Measurements from ENCODE around the gene GATB.
A peak's percentile ranks its signal among the peaks of the same experiment; 100 is the strongest.
"Not testable (repeated sequence)": the region's sequence is repeated elsewhere in the genome, so short reads cannot be mapped to it uniquely, and the experiment has no call there.

GATB gene

GRCh38 chr4:151784706-151785105, 23.9 kb upstream of the GATB start:
- no peak for DNase-seq

GRCh38 chr4:151783867-151784266, 23.1 kb upstream of the GATB start:
- DNase-seq, result no peak

GRCh38 chr4:151782296-151782695, 21.5 kb upstream of the GATB start:
- DNase-seq, result no peak

- DNase-seq, result no peak
Observed at GRCh38 chr4:151781026-151781425, 20.2 kb upstream of the GATB start.

GRCh38 chr4:151777471-151777870, 16.7 kb upstream of the GATB start:
- no peak for DNase-seq

GRCh38 chr4:151774324-151774723, 13.5 kb upstream of the GATB start:
- DNase-seq, result no peak

GRCh38 chr4:151772274-151772673, 11.5 kb upstream of the GATB start:
- no peak for DNase-seq

- no peak for DNase-seq
Observed at GRCh38 chr4:151771664-151772063, 10.9 kb upstream of the GATB start.

- DNase-seq, result no peak
Observed at GRCh38 chr4:151770154-151770553, 9.3 kb upstream of the GATB start.

- DNase-seq, result no peak
Observed at GRCh38 chr4:151768835-151769234, 8.0 kb upstream of the GATB start.

- peak in 1 of 2 donors; percentile 27 for DNase-seq
Observed at GRCh38 chr4:151766691-151767090, 5.9 kb upstream of the GATB start.

GRCh38 chr4:151760002-151760401, 805 bp downstream of the GATB start:
- no peak for DNase-seq

GRCh38 chr4:151753056-151753455, 7.8 kb downstream of the GATB start:
- DNase-seq, result no peak

- no peak for DNase-seq
Observed at GRCh38 chr4:151750156-151750555, 10.7 kb downstream of the GATB start.

GRCh38 chr4:151745481-151746231, 15.2 kb downstream of the GATB start:
- no peak for DNase-seq

GRCh38 chr4:151744614-151745013, 16.2 kb downstream of the GATB start:
- no peak for DNase-seq

GRCh38 chr4:151743894-151744293, 16.9 kb downstream of the GATB start:
- DNase-seq, result no peak

GRCh38 chr4:151743128-151743854, 17.5 kb downstream of the GATB start:
- DNase-seq, result no peak

GRCh38 chr4:151738720-151739517, 21.9 kb downstream of the GATB start:
- DNase-seq, result no peak

GRCh38 chr4:151736852-151737251, 24.0 kb downstream of the GATB start:
- DNase-seq, result not testable (repeated sequence)

- DNase-seq, result no peak
Observed at GRCh38 chr4:151736361-151736760, 24.4 kb downstream of the GATB start.

- not testable (repeated sequence) for DNase-seq
Observed at GRCh38 chr4:151731670-151732069, 29.1 kb downstream of the GATB start.

- DNase-seq, result no peak
Observed at GRCh38 chr4:151729731-151730559, 30.9 kb downstream of the GATB start.
